ENCODE results near the gene KRTAP5-7.
"Not testable (repeated sequence)": the region's sequence is repeated elsewhere in the genome, so short reads cannot be mapped to it uniquely, and the experiment has no call there.

Gene KRTAP5-7

GRCh38 chr11:71504531-71504930 is 22.5 kb upstream of the KRTAP5-7 start:
- Mint-ChIP-seq H3K4me1 (ENCODE audit: low read depth) (no peaks in the 10 kb centered on the region), H3K36me3 (ENCODE audit: low read depth) (peaks cover 23% of the 10 kb centered on the region), H3K9me3 (peaks cover 16% of the 10 kb centered on the region), H3K27me3 (ENCODE audit: low read depth) (no peaks in the 10 kb centered on the region), H3K27ac (no peak overlapping the region), H3K4me3 (no peak overlapping the region)

- H3K27ac Mint-ChIP-seq, result no peak overlapping the region
- no peaks in the 10 kb centered on the region for H3K27me3 Mint-ChIP-seq (ENCODE audit: low read depth)
- no peak overlapping the region for H3K4me3 Mint-ChIP-seq
- H3K9me3 Mint-ChIP-seq, result peaks cover 21% of the 10 kb centered on the region
- no peaks in the 10 kb centered on the region for H3K4me1 Mint-ChIP-seq (ENCODE audit: low read depth)
- H3K36me3 Mint-ChIP-seq (ENCODE audit: low read depth), result peaks cover 24% of the 10 kb centered on the region
These were observed 22.1 kb upstream of the KRTAP5-7 start for GRCh38 chr11:71505001-71505400.

- H3K36me3 Mint-ChIP-seq (ENCODE audit: low read depth), result peaks cover 16% of the 10 kb centered on the region
- no peaks in the 10 kb centered on the region for H3K27me3 Mint-ChIP-seq (ENCODE audit: low read depth)
- no peak overlapping the region for H3K4me3 Mint-ChIP-seq
- peaks cover 21% of the 10 kb centered on the region for H3K9me3 Mint-ChIP-seq
- H3K27ac Mint-ChIP-seq, result no peak overlapping the region
- H3K4me1 Mint-ChIP-seq (ENCODE audit: low read depth), result no peaks in the 10 kb centered on the region
These were observed 21.3 kb upstream of the KRTAP5-7 start for GRCh38 chr11:71505781-71506180.

- no peaks in the 10 kb centered on the region for H3K4me1 Mint-ChIP-seq (ENCODE audit: low read depth)
- H3K27me3 Mint-ChIP-seq (ENCODE audit: low read depth), result no peaks in the 10 kb centered on the region
- H3K27ac Mint-ChIP-seq, result no peak overlapping the region
- H3K4me3 Mint-ChIP-seq, result no peak overlapping the region
- H3K36me3 Mint-ChIP-seq (ENCODE audit: low read depth), result peaks cover 16% of the 10 kb centered on the region
- H3K9me3 Mint-ChIP-seq, result peaks cover 21% of the 10 kb centered on the region
These were observed 20.0 kb upstream of the KRTAP5-7 start for GRCh38 chr11:71507102-71507501.

GRCh38 chr11:71518506-71519471 is 8.3 kb upstream of the KRTAP5-7 start:
- H3K27me3 Mint-ChIP-seq (ENCODE audit: low read depth), result no peaks in the 10 kb centered on the region
- peaks cover 13% of the 10 kb centered on the region for H3K9me3 Mint-ChIP-seq
- H3K4me1 Mint-ChIP-seq (ENCODE audit: low read depth), result no peaks in the 10 kb centered on the region
- no peak overlapping the region for H3K27ac Mint-ChIP-seq
- no peak overlapping the region for H3K4me3 Mint-ChIP-seq
- H3K36me3 Mint-ChIP-seq (ENCODE audit: low read depth), result no peaks in the 10 kb centered on the region

- Mint-ChIP-seq H3K4me3 (no peak overlapping the region), H3K27me3 (ENCODE audit: low read depth) (no peaks in the 10 kb centered on the region), H3K4me1 (ENCODE audit: low read depth) (no peaks in the 10 kb centered on the region), H3K9me3 (peaks cover 10% of the 10 kb centered on the region), H3K27ac (no peak overlapping the region), H3K36me3 (ENCODE audit: low read depth) (no peaks in the 10 kb centered on the region)
These were observed 7.5 kb upstream of the KRTAP5-7 start for GRCh38 chr11:71519546-71519945.

- H3K9me3 Mint-ChIP-seq, result peaks cover 10% of the 10 kb centered on the region
- H3K4me3 Mint-ChIP-seq, result no peak overlapping the region
- no peak overlapping the region for H3K27ac Mint-ChIP-seq
- no peaks in the 10 kb centered on the region for H3K36me3 Mint-ChIP-seq (ENCODE audit: low read depth)
- no peaks in the 10 kb centered on the region for H3K4me1 Mint-ChIP-seq (ENCODE audit: low read depth)
- no peaks in the 10 kb centered on the region for H3K27me3 Mint-ChIP-seq (ENCODE audit: low read depth)
These were observed 1.7 kb upstream of the KRTAP5-7 start for GRCh38 chr11:71525188-71525937.

GRCh38 chr11:71525938-71526495 is 1.1 kb upstream of the KRTAP5-7 start:
- H3K4me3 Mint-ChIP-seq, result no peak overlapping the region
- H3K9me3 Mint-ChIP-seq, result peaks cover 8% of the 10 kb centered on the region
- H3K27me3 Mint-ChIP-seq (ENCODE audit: low read depth), result no peaks in the 10 kb centered on the region
- no peaks in the 10 kb centered on the region for H3K36me3 Mint-ChIP-seq (ENCODE audit: low read depth)
- H3K27ac Mint-ChIP-seq, result no peak overlapping the region
- no peaks in the 10 kb centered on the region for H3K4me1 Mint-ChIP-seq (ENCODE audit: low read depth)

- Mint-ChIP-seq H3K4me3 (no peak overlapping the region), H3K4me1 (ENCODE audit: low read depth) (no peaks in the 10 kb centered on the region), H3K9me3 (no peaks in the 10 kb centered on the region), H3K27ac (no peak overlapping the region), H3K27me3 (ENCODE audit: low read depth) (no peaks in the 10 kb centered on the region), H3K36me3 (ENCODE audit: low read depth) (no peaks in the 10 kb centered on the region)
These were observed 626 bp downstream of the KRTAP5-7 start for GRCh38 chr11:71527576-71528210.

GRCh38 chr11:71530602-71531001 is 3.5 kb downstream of the KRTAP5-7 start:
- H3K4me3 Mint-ChIP-seq, result no peak overlapping the region
- H3K9me3 Mint-ChIP-seq, result no peaks in the 10 kb centered on the region
- no peak overlapping the region for H3K27ac Mint-ChIP-seq
- no peaks in the 10 kb centered on the region for H3K4me1 Mint-ChIP-seq (ENCODE audit: low read depth)
- H3K27me3 Mint-ChIP-seq (ENCODE audit: low read depth), result no peaks in the 10 kb centered on the region
- H3K36me3 Mint-ChIP-seq (ENCODE audit: low read depth), result no peaks in the 10 kb centered on the region

- Mint-ChIP-seq H3K27ac (no peak overlapping the region), H3K9me3 (no peaks in the 10 kb centered on the region), H3K27me3 (ENCODE audit: low read depth) (no peaks in the 10 kb centered on the region), H3K4me1 (ENCODE audit: low read depth) (no peaks in the 10 kb centered on the region), H3K4me3 (no peak overlapping the region), H3K36me3 (ENCODE audit: low read depth) (no peaks in the 10 kb centered on the region)
These were observed 5.1 kb downstream of the KRTAP5-7 start for GRCh38 chr11:71532036-71532610.

GRCh38 chr11:71534711-71535608 is 7.9 kb downstream of the KRTAP5-7 start:
- not testable (repeated sequence) for H3K36me3 Mint-ChIP-seq (ENCODE audit: low read depth); H3K4me3 Mint-ChIP-seq; H3K27me3 Mint-ChIP-seq (ENCODE audit: low read depth); H3K9me3 Mint-ChIP-seq; H3K4me1 Mint-ChIP-seq (ENCODE audit: low read depth); H3K27ac Mint-ChIP-seq

GRCh38 chr11:71535825-71536224 is 8.8 kb downstream of the KRTAP5-7 start:
- peaks cover 4% of the 10 kb centered on the region for H3K9me3 Mint-ChIP-seq
- no peaks in the 10 kb centered on the region for H3K4me1 Mint-ChIP-seq (ENCODE audit: low read depth)
- H3K27me3 Mint-ChIP-seq (ENCODE audit: low read depth), result no peaks in the 10 kb centered on the region
- no peak overlapping the region for H3K27ac Mint-ChIP-seq
- no peak overlapping the region for H3K4me3 Mint-ChIP-seq
- no peaks in the 10 kb centered on the region for H3K36me3 Mint-ChIP-seq (ENCODE audit: low read depth)
